ENCODE results near the gene PHAX. TPM values are rescaled to one million over a fixed set of nuclear protein-coding genes. Genes with fewer than 3 reads are reported as not detected.
"Not testable (repeated sequence)": the region's sequence is repeated elsewhere in the genome, so short reads cannot be mapped to it uniquely, and the experiment has no call there.

PHAX gene
- 47.2 and 51.4 TPM in 2 replicates for total RNA-seq
- long read RNA-seq, full-length matches to known transcripts: 44 of 82 reads
- long read RNA-seq, partial matches to known transcripts: 27 of 82 reads
- long read RNA-seq, other reads (novel, unspliced or antisense): 11 of 82 reads

GRCh38 chr5:126600631-126601511 lies at the start of gene PHAX:
Gene PHAX, plus strand, starts transcription at chr5:126600947. Its CDS starts 16 bp downstream, at chr5:126600963.
- H3K36me3 Mint-ChIP-seq (ENCODE audit: low read depth): peaks cover 7% of the 10 kb centered on the region
- peak within 1 kb of the TSS; percentile 99 for H3K4me3 Mint-ChIP-seq
- peak; percentile 76 for DNase-seq (ENCODE audit: low read depth, low spot score)
- H3K4me1 Mint-ChIP-seq: peaks cover 36% of the 10 kb centered on the region
- no peaks in the 10 kb centered on the region for H3K9me3 Mint-ChIP-seq
- TF ChIP-seq CTCF (conservative IDR thresholded peaks at IDR 0.05): peak; percentile 64
- peak within 1 kb of the TSS; percentile 99 for H3K27ac Mint-ChIP-seq (ENCODE audit: unreplicated experiment)
- no peaks in the 10 kb centered on the region for H3K27me3 Mint-ChIP-seq (ENCODE audit: low read depth)

- Mint-ChIP-seq H3K4me1 (no peaks in the 10 kb centered on the region), H3K27me3 (ENCODE audit: low read depth) (no peaks in the 10 kb centered on the region), H3K27ac (ENCODE audit: unreplicated experiment) (no peak overlapping the region), H3K4me3 (no peak overlapping the region), H3K36me3 (ENCODE audit: low read depth) (peaks cover 27% of the 10 kb centered on the region), H3K9me3 (no peaks in the 10 kb centered on the region)
- DNase-seq (ENCODE audit: low read depth, low spot score): no peak
- no peak for TF ChIP-seq CTCF (conservative IDR thresholded peaks at IDR 0.05)
Observed at GRCh38 chr5:126552614-126553013, 48.1 kb upstream of the PHAX start.

GRCh38 chr5:126555101-126555500 lies 45.6 kb upstream of the PHAX start:
- not testable (repeated sequence) for H3K4me3 Mint-ChIP-seq; H3K27me3 Mint-ChIP-seq (ENCODE audit: low read depth); DNase-seq (ENCODE audit: low read depth, low spot score); H3K9me3 Mint-ChIP-seq; H3K4me1 Mint-ChIP-seq; H3K27ac Mint-ChIP-seq (ENCODE audit: unreplicated experiment)
- peaks cover 34% of the 10 kb centered on the region for H3K36me3 Mint-ChIP-seq (ENCODE audit: low read depth)

GRCh38 chr5:126561908-126562307 lies 38.8 kb upstream of the PHAX start:
- H3K36me3 Mint-ChIP-seq (ENCODE audit: low read depth): peaks cover 24% of the 10 kb centered on the region
- no peak for TF ChIP-seq CTCF (conservative IDR thresholded peaks at IDR 0.05)
- no peaks in the 10 kb centered on the region for H3K9me3 Mint-ChIP-seq
- no peak for DNase-seq (ENCODE audit: low read depth, low spot score)
- H3K27ac Mint-ChIP-seq (ENCODE audit: unreplicated experiment): no peak overlapping the region
- no peak overlapping the region for H3K4me3 Mint-ChIP-seq
- no peaks in the 10 kb centered on the region for H3K27me3 Mint-ChIP-seq (ENCODE audit: low read depth)
- H3K4me1 Mint-ChIP-seq: no peaks in the 10 kb centered on the region

GRCh38 chr5:126562823-126563222 lies 37.9 kb upstream of the PHAX start:
- no peak overlapping the region for H3K4me3 Mint-ChIP-seq
- no peak overlapping the region for H3K27ac Mint-ChIP-seq (ENCODE audit: unreplicated experiment)
- TF ChIP-seq CTCF (conservative IDR thresholded peaks at IDR 0.05): no peak
- no peaks in the 10 kb centered on the region for H3K4me1 Mint-ChIP-seq
- no peak for DNase-seq (ENCODE audit: low read depth, low spot score)
- no peaks in the 10 kb centered on the region for H3K9me3 Mint-ChIP-seq
- no peaks in the 10 kb centered on the region for H3K27me3 Mint-ChIP-seq (ENCODE audit: low read depth)
- H3K36me3 Mint-ChIP-seq (ENCODE audit: low read depth): peaks cover 24% of the 10 kb centered on the region

GRCh38 chr5:126568206-126568755 lies 32.5 kb upstream of the PHAX start:
- H3K4me1 Mint-ChIP-seq: no peaks in the 10 kb centered on the region
- TF ChIP-seq CTCF (conservative IDR thresholded peaks at IDR 0.05): no peak
- no peak for DNase-seq (ENCODE audit: low read depth, low spot score)
- peaks cover 24% of the 10 kb centered on the region for H3K36me3 Mint-ChIP-seq (ENCODE audit: low read depth)
- no peaks in the 10 kb centered on the region for H3K9me3 Mint-ChIP-seq
- no peaks in the 10 kb centered on the region for H3K27me3 Mint-ChIP-seq (ENCODE audit: low read depth)
- no peak overlapping the region for H3K27ac Mint-ChIP-seq (ENCODE audit: unreplicated experiment)
- H3K4me3 Mint-ChIP-seq: no peak overlapping the region
